ENCODE data around the gene ASXL2. TPM values are rescaled to one million over a fixed set of nuclear protein-coding genes. Genes with fewer than 3 reads are reported as not detected.

The ASXL2 gene
- total RNA-seq, 1 experiment from 2014 or later, result 35.7 TPM

DNA sequence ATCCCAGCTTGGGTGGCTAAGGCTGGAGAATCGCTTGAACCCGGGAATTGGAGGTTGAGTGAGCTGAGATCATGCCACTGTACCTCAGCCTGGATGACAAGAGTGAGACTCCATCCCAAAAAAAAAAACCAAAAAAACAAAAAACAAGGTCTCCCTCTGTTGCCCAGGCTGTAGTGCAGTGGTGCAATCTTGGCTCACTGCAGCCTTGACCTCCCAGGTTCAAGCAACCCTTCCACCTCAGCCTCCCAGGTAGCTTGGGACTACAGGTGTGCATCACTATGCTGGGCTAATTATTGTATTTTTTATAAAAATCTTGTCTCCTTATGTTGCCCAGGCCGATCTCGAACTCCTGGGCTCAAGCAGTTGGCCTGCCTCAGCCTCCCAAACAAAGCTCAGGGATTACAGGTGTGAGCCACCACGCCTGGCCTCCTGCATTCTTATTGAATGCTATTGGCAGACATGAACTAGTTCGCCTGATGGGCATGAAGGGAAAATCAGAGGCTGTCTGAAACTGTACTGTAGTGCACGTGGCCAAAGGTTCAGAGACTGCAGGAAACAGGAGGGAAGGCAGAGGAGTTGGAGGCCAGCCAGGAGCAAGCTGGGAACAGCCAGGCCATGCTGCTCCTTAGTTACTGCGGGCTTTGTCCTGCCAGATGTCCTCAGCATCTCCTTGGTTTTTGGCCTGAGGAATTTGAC is 16.0 kb upstream of the ASXL2 start:
- H3K27me3 Mint-ChIP-seq (ENCODE audit: insufficient read depth, unreplicated experiment), result no peaks in the 10 kb centered on the region
- H3K4me3 Mint-ChIP-seq (ENCODE audit: unreplicated experiment), result no peak overlapping the region
- no peaks in the 10 kb centered on the region for H3K36me3 ChIP-seq (ENCODE audit: control insufficient read depth, insufficient read depth, low read length)
- H3K36me3 Mint-ChIP-seq (ENCODE audit: insufficient read depth, unreplicated experiment), result no peaks in the 10 kb centered on the region
- H3K27me3 ChIP-seq (replicated peaks; ENCODE audit: control insufficient read depth, insufficient read depth, low read length), result no peaks in the 10 kb centered on the region
- no peaks in the 10 kb centered on the region for H3K9me3 ChIP-seq
- no TSS peak for BruUV-seq (replicated peaks)
- DNase-seq, result no peak
- ChIA-PET POLR2A (interaction anchor here (1.6 kb wide), 1 partner anchor 16 kb away, joined by 4 read pairs; the partner anchor contains the start of gene ASXL2), CTCF (no interaction called here)
- TF ChIP-seq, protein P1, sequence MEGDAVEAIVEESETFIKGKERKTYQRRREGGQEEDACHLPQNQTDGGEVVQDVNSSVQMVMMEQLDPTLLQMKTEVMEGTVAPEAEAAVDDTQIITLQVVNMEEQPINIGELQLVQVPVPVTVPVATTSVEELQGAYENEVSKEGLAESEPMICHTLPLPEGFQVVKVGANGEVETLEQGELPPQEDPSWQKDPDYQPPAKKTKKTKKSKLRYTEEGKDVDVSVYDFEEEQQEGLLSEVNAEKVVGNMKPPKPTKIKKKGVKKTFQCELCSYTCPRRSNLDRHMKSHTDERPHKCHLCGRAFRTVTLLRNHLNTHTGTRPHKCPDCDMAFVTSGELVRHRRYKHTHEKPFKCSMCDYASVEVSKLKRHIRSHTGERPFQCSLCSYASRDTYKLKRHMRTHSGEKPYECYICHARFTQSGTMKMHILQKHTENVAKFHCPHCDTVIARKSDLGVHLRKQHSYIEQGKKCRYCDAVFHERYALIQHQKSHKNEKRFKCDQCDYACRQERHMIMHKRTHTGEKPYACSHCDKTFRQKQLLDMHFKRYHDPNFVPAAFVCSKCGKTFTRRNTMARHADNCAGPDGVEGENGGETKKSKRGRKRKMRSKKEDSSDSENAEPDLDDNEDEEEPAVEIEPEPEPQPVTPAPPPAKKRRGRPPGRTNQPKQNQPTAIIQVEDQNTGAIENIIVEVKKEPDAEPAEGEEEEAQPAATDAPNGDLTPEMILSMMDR (IDR thresholded peaks at IDR 0.05; ENCODE audit: insufficient read depth in 1 of 2, low read depth in 1 of 2, low read length in 1 of 2, severe bottlenecking in 1 of 2, unreplicated experiment in 1 of 2), result no peak
- no peaks in the 10 kb centered on the region for H3K4me1 ChIP-seq
- no peak overlapping the region for H3K27ac Mint-ChIP-seq (ENCODE audit: unreplicated experiment)
- H3K9me3 Mint-ChIP-seq (ENCODE audit: unreplicated experiment), result no peaks in the 10 kb centered on the region
- H3K4me3 ChIP-seq (ENCODE audit: low read depth, low read length), result no peak overlapping the region
- intact Hi-C loops (cut with micrococcal nuclease; ENCODE audit: unreplicated experiment), result no loop called here
- peaks cover 9% of the 10 kb centered on the region for H3K4me1 Mint-ChIP-seq (ENCODE audit: low read depth, unreplicated experiment)

GRCh38 chr2:25891672-25892071 is 13.4 kb upstream of the ASXL2 start:
- no peaks in the 10 kb centered on the region for H3K27me3 Mint-ChIP-seq (ENCODE audit: insufficient read depth, unreplicated experiment)
- CTCF ChIA-PET, result no interaction called here
- no peak for DNase-seq
- H3K4me3 ChIP-seq (ENCODE audit: low read depth, low read length), result no peak overlapping the region
- TF ChIP-seq, protein P1 (IDR thresholded peaks at IDR 0.05; ENCODE audit: insufficient read depth in 1 of 2, low read depth in 1 of 2, low read length in 1 of 2, severe bottlenecking in 1 of 2, unreplicated experiment in 1 of 2), result no peak
- H3K27me3 ChIP-seq (replicated peaks; ENCODE audit: control insufficient read depth, insufficient read depth, low read length), result no peaks in the 10 kb centered on the region
- H3K36me3 Mint-ChIP-seq (ENCODE audit: insufficient read depth, unreplicated experiment), result no peaks in the 10 kb centered on the region
- POLR2A ChIA-PET, result no interaction called here
- intact Hi-C loops (cut with micrococcal nuclease; ENCODE audit: unreplicated experiment), result no loop called here
- no TSS peak for BruUV-seq (replicated peaks)
- H3K4me1 Mint-ChIP-seq (ENCODE audit: low read depth, unreplicated experiment), result peaks cover 9% of the 10 kb centered on the region
- no peaks in the 10 kb centered on the region for H3K36me3 ChIP-seq (ENCODE audit: control insufficient read depth, insufficient read depth, low read length)
- no peaks in the 10 kb centered on the region for H3K9me3 ChIP-seq
- H3K9me3 Mint-ChIP-seq (ENCODE audit: unreplicated experiment), result no peaks in the 10 kb centered on the region
- H3K27ac Mint-ChIP-seq (ENCODE audit: unreplicated experiment), result no peak overlapping the region
- no peak overlapping the region for H3K4me3 Mint-ChIP-seq (ENCODE audit: unreplicated experiment)
- no peaks in the 10 kb centered on the region for H3K4me1 ChIP-seq

DNA sequence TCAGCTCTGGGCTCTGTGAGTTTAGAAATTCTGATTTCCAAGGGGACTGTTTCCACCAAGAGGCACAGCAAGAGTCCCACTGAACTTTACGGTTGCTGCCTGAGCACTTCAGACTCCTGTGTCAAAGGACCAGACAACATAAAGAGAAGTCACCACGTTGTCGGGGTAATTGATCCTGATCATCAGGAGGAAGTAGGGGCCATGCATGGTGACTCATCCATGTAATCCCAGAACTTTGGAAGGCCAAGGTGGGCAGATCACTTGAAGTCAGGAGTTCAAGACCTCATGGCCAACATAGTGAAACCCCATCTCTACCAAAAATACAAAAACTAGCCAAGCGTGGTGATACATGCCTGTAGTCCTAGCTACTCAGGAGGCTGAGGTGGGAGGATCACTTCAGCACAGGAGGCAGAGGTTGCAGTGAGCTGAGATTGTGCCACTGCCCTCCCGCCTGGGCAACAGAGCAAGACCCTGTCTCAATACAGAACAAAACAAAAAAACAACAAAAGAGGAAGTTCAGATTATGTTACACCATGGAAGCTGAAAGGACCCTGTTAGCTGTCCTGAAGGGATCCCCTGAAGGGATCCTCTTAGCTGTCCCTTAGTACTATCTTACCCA is 9.4 kb upstream of the ASXL2 start:
- TF ChIP-seq, protein P1 (IDR thresholded peaks at IDR 0.05; ENCODE audit: insufficient read depth in 1 of 2, low read depth in 1 of 2, low read length in 1 of 2, severe bottlenecking in 1 of 2, unreplicated experiment in 1 of 2), result no peak
- Mint-ChIP-seq H3K27me3 (ENCODE audit: insufficient read depth, unreplicated experiment) (no peaks in the 10 kb centered on the region), H3K36me3 (ENCODE audit: insufficient read depth, unreplicated experiment) (no peaks in the 10 kb centered on the region), H3K9me3 (ENCODE audit: unreplicated experiment) (no peaks in the 10 kb centered on the region), H3K4me3 (ENCODE audit: unreplicated experiment) (no peak overlapping the region), H3K27ac (ENCODE audit: unreplicated experiment) (no peak overlapping the region), H3K4me1 (ENCODE audit: low read depth, unreplicated experiment) (peaks cover 6% of the 10 kb centered on the region)
- H3K4me1 ChIP-seq, result no peaks in the 10 kb centered on the region; the same call in 1 of the 2 replicates
- H3K27me3 ChIP-seq (replicated peaks; ENCODE audit: control insufficient read depth, insufficient read depth, low read length), result no peaks in the 10 kb centered on the region
- intact Hi-C loops (cut with micrococcal nuclease; ENCODE audit: unreplicated experiment), result no loop called here
- H3K4me3 ChIP-seq (ENCODE audit: low read depth, low read length), result no peak overlapping the region
- H3K9me3 ChIP-seq, result no peaks in the 10 kb centered on the region
- H3K36me3 ChIP-seq (ENCODE audit: control insufficient read depth, insufficient read depth, low read length), result no peaks in the 10 kb centered on the region
- BruUV-seq (replicated peaks), result no TSS peak
- POLR2A ChIA-PET, result no interaction called here
- no peak for DNase-seq
- CTCF ChIA-PET, result no interaction called here
